PFSK-1 (cell line): ENCODE data around the gene OR10P1.

Experiments
- POLR2AphosphoS5 ChIP-seq: IDR thresholded peaks from 2 replicates; pipeline ENCODE4 v1.6.1; 2012; ENCODE audit warnings: low read depth, mild to moderate bottlenecking, control low read depth, low read length, moderate library complexity
- SIN3A ChIP-seq: IDR thresholded peaks from 2 replicates; pipeline ENCODE4 v1.6.1; 2012; ENCODE audit warnings: mild to moderate bottlenecking, low read length, moderate library complexity, borderline replicate concordance; ENCODE audit not compliant: insufficient read depth
- TAF1 ChIP-seq: IDR thresholded peaks from 2 replicates; pipeline ENCODE4 v1.6.1; 2012; ENCODE audit warnings: low read length, control low read depth, borderline replicate concordance; ENCODE audit not compliant: insufficient read depth

DNA sequence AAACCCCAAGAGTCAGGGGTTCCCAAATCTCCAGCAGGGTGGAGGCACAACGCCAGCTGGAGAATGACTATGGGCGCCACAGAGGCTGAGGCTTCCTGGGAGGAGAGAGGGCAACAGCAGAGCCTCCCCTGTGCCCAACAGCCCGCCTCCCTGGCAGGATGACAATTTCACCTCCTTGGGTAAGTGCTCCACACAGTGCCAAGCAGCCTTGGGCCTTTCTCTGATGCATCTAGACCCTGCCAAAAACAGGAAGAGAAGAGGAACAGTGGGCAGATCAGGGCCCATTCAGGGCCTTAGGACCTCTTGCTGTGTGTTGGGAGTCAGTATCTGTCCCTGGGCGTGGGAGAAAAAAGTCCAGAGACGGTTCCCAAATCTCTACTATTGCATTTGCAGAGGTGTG lies 5.0 kb upstream of the OR10P1 start:
- TF ChIP-seq POLR2AphosphoS5 (no peak), SIN3A (no peak), TAF1 (no peak)
